HG03159 (cell line): ENCODE data around the gene LENG8.
A peak's percentile ranks its signal among the peaks of the same experiment; 100 is the strongest.

ENCODE experiments used
- ATAC-seq: cut with Tn5 transposase; IDR thresholded peaks from one replicate; pipeline ENCODE4 v1.9.1; 2021; ENCODE audit warnings: mild to moderate bottlenecking, moderate library complexity; ENCODE audit not compliant: unreplicated experiment

The LENG8 gene

GRCh38 chr19:54448774-54449700 is at the start of gene LENG8:
LENG8 (plus strand) TSS chr19:54449199; CDS start chr19:54451345, 2,146 bp downstream.
- peak; percentile 88 for ATAC-seq

- no peak for ATAC-seq
These were observed 48.1 kb upstream of the LENG8 start for GRCh38 chr19:54400913-54401312.

GRCh38 chr19:54403054-54403453 is 45.9 kb upstream of the LENG8 start:
- ATAC-seq, result no peak

GRCh38 chr19:54405628-54406027 is 43.4 kb upstream of the LENG8 start:
- no peak for ATAC-seq

GRCh38 chr19:54407780-54408179 is 41.2 kb upstream of the LENG8 start:
- ATAC-seq, result no peak

- ATAC-seq, result no peak
These were observed 40.5 kb upstream of the LENG8 start for GRCh38 chr19:54408456-54409026.

GRCh38 chr19:54411033-54411432 is 38.0 kb upstream of the LENG8 start:
- no peak for ATAC-seq

- no peak for ATAC-seq
These were observed 36.1 kb upstream of the LENG8 start for GRCh38 chr19:54412877-54413276.

GRCh38 chr19:54414156-54414555 is 34.8 kb upstream of the LENG8 start:
- no peak for ATAC-seq

GRCh38 chr19:54415208-54415900 is 33.6 kb upstream of the LENG8 start, which contains the start of gene TTYH1:
TTYH1 (plus strand) TSS chr19:54415464; CDS start chr19:54415553, 89 bp downstream.
- ATAC-seq, result no peak

GRCh38 chr19:54415901-54416673 is 32.9 kb upstream of the LENG8 start:
- ATAC-seq, result no peak

GRCh38 chr19:54416695-54417491 is 32.1 kb upstream of the LENG8 start:
- ATAC-seq, result no peak

GRCh38 chr19:54418030-54418929 is 30.7 kb upstream of the LENG8 start:
- no peak for ATAC-seq

- ATAC-seq, result no peak
These were observed 29.8 kb upstream of the LENG8 start for GRCh38 chr19:54418930-54419800.

- ATAC-seq, result no peak
These were observed 29.0 kb upstream of the LENG8 start for GRCh38 chr19:54420068-54420382.

GRCh38 chr19:54420383-54421168 is 28.4 kb upstream of the LENG8 start:
- no peak for ATAC-seq

GRCh38 chr19:54421169-54421516 is 27.9 kb upstream of the LENG8 start:
- ATAC-seq, result no peak

- no peak for ATAC-seq
These were observed 27.5 kb upstream of the LENG8 start for GRCh38 chr19:54421521-54421920.
